Stimulated activated CD4-positive, alpha-beta T cell treated with anti-CD3 and anti-CD28 coated beads, Interleukin-4, amount 100 ng/mL, for 24 hours (primary cell): Measurements from ENCODE around the gene LRRC28.
"Not testable (repeated sequence)": the region's sequence is repeated elsewhere in the genome, so short reads cannot be mapped to it uniquely, and the experiment has no call there.

Experiments
- DNase-seq: peaks from one replicate; pipeline ENCODE4 v3.0.0-alpha.2; 2020

Gene LRRC28

GRCh38 chr15:99250857-99251841 is at the start of gene LRRC28:
TSS of gene LRRC28 (plus strand) at chr15:99251481. CDS start at chr15:99255958, 4,477 bp downstream.
- DNase-seq = peak; percentile 97

GRCh38 chr15:99202176-99202552 is 49.1 kb upstream of the LRRC28 start:
- no peak for DNase-seq

DNA sequence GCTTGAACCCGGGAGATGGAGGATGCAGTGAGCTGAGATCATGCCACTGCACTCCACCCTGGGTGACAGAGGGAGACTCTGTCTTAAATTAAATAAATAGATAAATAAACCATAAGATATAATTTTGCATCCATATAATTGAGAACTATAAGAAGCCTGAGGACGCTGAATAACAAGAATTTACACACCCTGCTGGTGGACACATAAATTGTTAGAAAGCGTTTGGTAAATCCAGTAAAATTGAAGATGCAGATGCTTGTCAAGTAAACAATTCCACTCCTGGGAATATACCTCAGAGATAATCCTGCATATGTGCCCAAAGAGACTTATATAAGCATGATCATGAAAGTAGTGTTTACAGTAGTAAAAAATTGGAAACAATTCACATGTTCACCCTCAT is 43.6 kb upstream of the LRRC28 start:
- no peak for DNase-seq

DNA sequence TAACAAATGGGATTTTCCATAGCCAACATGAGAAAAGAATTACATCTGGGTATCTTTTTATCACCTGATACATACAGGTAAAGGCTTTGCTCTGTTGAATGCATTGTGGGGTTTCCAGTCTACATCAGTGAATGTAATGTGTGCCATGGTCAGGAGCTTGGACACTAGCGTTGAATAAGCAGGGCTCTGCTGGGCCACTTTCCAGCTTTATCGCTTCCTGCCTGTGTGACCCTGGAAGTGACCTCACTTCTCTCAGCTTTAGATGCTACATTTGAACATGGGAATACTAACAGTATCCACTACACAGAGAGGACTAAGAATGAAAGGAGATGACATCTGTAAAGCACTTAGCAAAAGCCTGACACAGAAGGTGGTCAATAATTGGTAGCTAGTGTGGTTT is 42.0 kb upstream of the LRRC28 start:
- no peak for DNase-seq

DNA sequence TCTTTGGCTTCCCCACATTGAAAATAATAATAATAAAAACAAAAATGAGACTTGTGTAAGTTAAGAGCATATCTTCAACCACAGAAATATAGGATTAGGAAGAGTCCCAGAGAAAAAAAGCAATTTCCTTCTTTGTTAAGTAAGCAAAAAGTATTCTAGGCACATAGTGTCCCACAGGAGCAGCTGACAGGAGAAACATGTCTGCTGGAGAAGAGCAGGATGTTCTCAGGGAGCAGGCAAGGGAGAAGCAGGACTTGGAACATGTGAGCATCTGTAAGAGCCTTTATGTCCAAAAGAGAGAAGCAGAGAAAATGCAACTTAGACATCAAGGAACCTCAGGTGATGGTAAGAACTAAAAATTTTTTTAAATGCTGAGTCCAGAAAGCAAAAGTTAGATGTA is 40.9 kb upstream of the LRRC28 start:
- DNase-seq = no peak

GRCh38 chr15:99211926-99212325 is 39.4 kb upstream of the LRRC28 start:
- no peak for DNase-seq

GRCh38 chr15:99212406-99212805 is 38.9 kb upstream of the LRRC28 start:
- no peak for DNase-seq

DNA sequence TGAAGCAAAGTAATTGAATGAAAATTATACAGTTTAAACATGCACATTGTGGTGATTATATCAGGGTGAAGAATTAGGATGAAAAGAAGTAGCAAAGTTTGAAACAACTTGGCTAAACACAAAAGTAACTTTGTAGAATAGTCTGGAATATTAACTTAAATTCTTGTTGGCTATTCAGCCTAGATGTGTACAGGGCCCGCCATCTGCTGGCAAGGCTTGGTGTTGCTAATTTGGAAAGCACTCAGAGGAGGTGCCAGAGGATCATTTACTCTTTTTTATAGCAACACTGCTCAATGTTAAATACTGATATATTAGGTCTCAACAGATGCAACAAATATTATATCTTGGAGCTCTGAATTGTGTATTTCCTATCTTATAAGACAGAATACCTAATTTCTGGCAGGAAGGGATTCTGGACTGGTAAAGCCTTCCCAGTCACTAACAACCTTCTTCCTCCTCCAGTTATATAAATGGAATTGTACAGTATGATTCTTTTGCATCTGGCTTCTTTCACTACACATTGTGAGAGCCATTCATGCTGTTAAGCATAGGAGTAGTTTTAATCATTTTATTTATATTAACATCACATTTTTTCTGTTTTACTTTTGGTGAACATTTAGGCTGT is 38.0 kb upstream of the LRRC28 start:
- peak; percentile 60 for DNase-seq

- no peak for DNase-seq
These were observed 26.7 kb upstream of the LRRC28 start for GRCh38 chr15:99224372-99225214.

- no peak for DNase-seq
These were observed 24.5 kb upstream of the LRRC28 start for GRCh38 chr15:99226802-99227201.

GRCh38 chr15:99228120-99228770 is 23.0 kb upstream of the LRRC28 start:
- no peak for DNase-seq

GRCh38 chr15:99230867-99231266 is 20.4 kb upstream of the LRRC28 start:
- no peak for DNase-seq

GRCh38 chr15:99232740-99233139 is 18.5 kb upstream of the LRRC28 start:
- DNase-seq = no peak

DNA sequence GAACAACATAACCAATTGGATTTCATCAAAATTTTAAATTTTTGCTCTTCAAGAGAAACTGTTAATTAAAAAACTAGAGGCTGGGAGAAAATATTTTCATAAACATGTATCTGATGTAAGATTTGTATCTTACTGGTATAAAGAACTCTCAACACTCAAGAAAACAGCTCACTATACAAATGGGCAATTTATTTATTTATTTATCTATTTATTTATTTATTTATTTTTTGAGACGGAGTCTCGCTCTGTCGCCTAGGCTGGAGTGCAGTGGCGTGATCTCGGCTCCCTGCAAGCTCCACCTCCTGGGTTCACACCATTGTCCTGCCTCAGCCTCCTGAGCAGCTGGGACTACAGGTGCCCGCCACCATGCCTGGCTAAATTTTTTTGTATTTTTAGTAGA is 17.1 kb upstream of the LRRC28 start:
- DNase-seq = not testable (repeated sequence)

DNA sequence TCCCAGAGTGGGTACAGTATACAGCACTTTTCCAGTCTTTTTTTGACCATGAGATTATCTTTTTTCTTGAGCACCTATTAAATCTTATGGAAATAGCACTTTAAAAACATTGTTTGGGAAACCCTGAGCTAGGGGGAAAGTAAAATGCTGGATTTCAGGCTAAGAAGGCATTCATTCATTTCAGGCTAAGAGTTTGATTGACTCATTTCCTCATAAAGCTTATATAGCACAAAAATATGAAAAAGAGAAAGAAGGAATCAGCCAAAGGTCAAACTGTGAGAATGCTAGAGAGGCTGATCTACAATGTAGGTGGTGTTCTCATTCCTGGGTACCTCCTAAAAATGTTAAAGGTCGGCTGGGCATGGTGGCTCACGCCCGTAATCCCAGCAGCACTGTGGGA is 12.4 kb upstream of the LRRC28 start:
- no peak for DNase-seq

- DNase-seq = no peak
These were observed 11.6 kb upstream of the LRRC28 start for GRCh38 chr15:99239545-99240198.

GRCh38 chr15:99241752-99242151 is 9.5 kb upstream of the LRRC28 start:
- no peak for DNase-seq

DNA sequence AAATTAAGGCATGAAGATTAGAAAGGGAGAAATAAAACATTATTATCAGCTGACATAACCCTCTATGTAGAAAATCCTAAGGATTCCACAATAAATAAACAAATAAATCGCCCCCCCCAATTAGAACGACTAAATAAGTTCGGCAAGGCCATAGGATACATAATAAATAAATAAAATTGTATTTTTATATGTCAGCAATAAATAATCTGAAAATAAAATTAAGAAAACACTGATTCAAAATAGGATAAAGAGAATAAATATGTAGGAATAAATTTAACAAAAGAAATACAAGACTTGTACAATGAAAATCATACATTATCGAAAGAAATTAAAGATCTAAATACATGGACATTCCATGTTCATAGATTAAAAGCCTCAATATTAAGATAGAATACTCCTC is 7.0 kb upstream of the LRRC28 start:
- DNase-seq = no peak

- no peak for DNase-seq
These were observed 4.2 kb upstream of the LRRC28 start for GRCh38 chr15:99247062-99247461.

DNA sequence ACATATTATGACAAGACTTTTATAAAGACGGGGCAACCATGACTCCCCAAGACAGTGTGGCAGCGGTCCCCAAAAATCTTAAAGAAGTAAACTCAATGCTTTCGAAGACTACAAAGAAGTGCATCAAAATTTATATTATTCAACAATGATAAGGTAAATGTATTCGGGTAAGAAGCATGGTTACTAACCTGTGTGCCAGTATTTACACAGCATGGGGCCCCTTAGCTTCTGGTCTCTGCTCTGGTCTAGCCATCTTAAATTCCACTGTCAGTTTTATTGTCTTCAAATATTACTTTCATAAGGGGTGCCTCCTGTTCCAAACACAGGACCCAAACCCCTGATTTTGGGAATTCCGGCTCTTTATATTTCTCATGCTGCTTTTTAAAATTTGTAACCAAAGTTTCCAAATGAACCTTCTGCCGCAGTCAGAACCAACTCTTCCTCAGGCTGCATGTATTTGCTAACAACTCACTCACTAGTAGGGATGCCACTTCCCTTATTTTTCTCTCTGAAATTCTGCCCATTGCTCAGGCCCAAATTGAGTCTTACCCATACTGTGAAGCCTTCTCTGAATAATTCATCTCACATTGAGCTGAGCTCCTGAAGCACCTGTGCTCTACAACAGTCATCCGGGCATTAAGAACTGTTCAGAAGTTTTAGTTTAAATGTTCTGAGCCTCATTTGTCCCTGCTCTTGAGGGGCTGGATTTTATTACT is 3.1 kb upstream of the LRRC28 start:
- DNase-seq = no peak

DNA sequence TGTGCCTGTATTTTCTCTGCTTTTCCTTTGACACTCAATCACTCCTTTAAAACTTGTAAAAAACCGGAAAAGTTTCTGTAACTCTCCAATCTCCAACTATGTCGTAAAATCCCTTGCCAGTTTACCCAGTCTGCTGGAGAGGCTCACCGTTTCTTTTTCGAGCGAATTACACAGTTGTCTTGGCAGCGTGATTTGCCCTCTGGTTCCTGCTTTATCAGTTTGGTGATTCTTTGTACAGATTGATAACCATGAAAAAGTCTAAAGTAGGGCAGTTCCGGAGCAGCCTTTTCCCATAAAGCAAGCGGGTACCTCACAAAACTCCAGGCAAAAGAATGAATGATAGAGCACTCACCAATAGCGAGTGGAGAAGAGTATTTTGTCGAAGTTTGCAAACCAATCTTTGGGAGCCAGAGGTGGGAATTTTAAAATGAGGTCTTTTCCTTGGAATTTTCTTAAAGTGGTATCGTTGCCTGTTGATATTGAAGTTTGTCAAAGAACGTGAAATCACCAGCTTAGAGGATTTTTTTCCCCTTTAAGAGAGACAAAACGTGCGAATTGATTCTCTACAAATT is 1.9 kb upstream of the LRRC28 start, which contains the start of gene TTC23:
Gene TTC23, minus strand, starts transcription at position 312 of the 572 bp plus-strand sequence. CDS start 20,869 bp downstream, outside the sequence.
- no peak for DNase-seq
